ENCODE data around the gene POP7. TPM values are rescaled to one million over a fixed set of nuclear protein-coding genes. Genes with fewer than 3 reads are reported as not detected.

The POP7 gene
- total RNA-seq, 1 experiment from 2014 or later: 29.7 TPM

GRCh38 chr7:100676501-100677306, 29.2 kb upstream of the POP7 start:
- H3K27ac ChIP-seq (ENCODE audit: low read length): peak overlapping the region; percentile 52; the same call in 1 of the 2 replicates
- H3K79me2 ChIP-seq (ENCODE audit: low read length): peaks cover 17% of the 10 kb centered on the region
- H3K9me2 ChIP-seq (replicated peaks; ENCODE audit: insufficient read depth, low read length): no peaks in the 10 kb centered on the region
- peak overlapping the region; percentile 91 for H3K4me2 ChIP-seq (ENCODE audit: low read depth, low read length, poor library complexity, severe bottlenecking)
- H3K27me3 ChIP-seq (ENCODE audit: low read length): no peaks in the 10 kb centered on the region
- peak overlapping the region; percentile 100 for H3K9ac ChIP-seq (ENCODE audit: low read length)
- no peak overlapping the region for H2AFZ ChIP-seq (ENCODE audit: low read length)
- H3K9me3 ChIP-seq (ENCODE audit: low read length): no peaks in the 10 kb centered on the region
- peak overlapping the region; percentile 100 for H3K4me3 ChIP-seq (ENCODE audit: low read length)
- peaks cover 4% of the 10 kb centered on the region; the same call in 1 of the 2 replicates for H4K20me1 ChIP-seq (ENCODE audit: insufficient read depth, low read depth, low read length)
- peaks cover 9% of the 10 kb centered on the region for H3K4me1 ChIP-seq (ENCODE audit: low read length)
- DNase-seq: no peak
- peaks cover 9% of the 10 kb centered on the region; the same call in 1 of the 2 replicates for H3K36me3 ChIP-seq (ENCODE audit: insufficient read depth, low read length)

- H2AFZ ChIP-seq (ENCODE audit: low read length): no peak overlapping the region
- H3K36me3 ChIP-seq (ENCODE audit: insufficient read depth, low read length): peaks cover 10% of the 10 kb centered on the region
- H3K27me3 ChIP-seq (ENCODE audit: low read length): no peaks in the 10 kb centered on the region
- no peak overlapping the region for H3K4me3 ChIP-seq (ENCODE audit: low read length)
- peaks cover 17% of the 10 kb centered on the region for H3K79me2 ChIP-seq (ENCODE audit: low read length)
- peaks cover 7% of the 10 kb centered on the region; the same call in 1 of the 2 replicates for H4K20me1 ChIP-seq (ENCODE audit: insufficient read depth, low read depth, low read length)
- peaks cover 9% of the 10 kb centered on the region for H3K4me1 ChIP-seq (ENCODE audit: low read length)
- no peak overlapping the region for H3K4me2 ChIP-seq (ENCODE audit: low read depth, low read length, poor library complexity, severe bottlenecking)
- no peak overlapping the region for H3K9ac ChIP-seq (ENCODE audit: low read length)
- H3K27ac ChIP-seq (ENCODE audit: low read length): no peak overlapping the region
- no peaks in the 10 kb centered on the region for H3K9me3 ChIP-seq (ENCODE audit: low read length)
- DNase-seq: no peak
- no peaks in the 10 kb centered on the region for H3K9me2 ChIP-seq (replicated peaks; ENCODE audit: insufficient read depth, low read length)
Observed at GRCh38 chr7:100677308-100678267, 28.3 kb upstream of the POP7 start.

- H3K4me3 ChIP-seq (ENCODE audit: low read length): no peak overlapping the region
- H4K20me1 ChIP-seq (ENCODE audit: insufficient read depth, low read depth, low read length): peaks cover 8% of the 10 kb centered on the region; the same call in 1 of the 2 replicates
- no peak for DNase-seq
- peaks cover 17% of the 10 kb centered on the region for H3K79me2 ChIP-seq (ENCODE audit: low read length)
- no peak overlapping the region for H2AFZ ChIP-seq (ENCODE audit: low read length)
- H3K9me3 ChIP-seq (ENCODE audit: low read length): no peaks in the 10 kb centered on the region
- peaks cover 11% of the 10 kb centered on the region for H3K36me3 ChIP-seq (ENCODE audit: insufficient read depth, low read length)
- H3K27ac ChIP-seq (ENCODE audit: low read length): no peak overlapping the region
- no peak overlapping the region for H3K9ac ChIP-seq (ENCODE audit: low read length)
- H3K4me1 ChIP-seq (ENCODE audit: low read length): peaks cover 6% of the 10 kb centered on the region
- no peaks in the 10 kb centered on the region for H3K9me2 ChIP-seq (replicated peaks; ENCODE audit: insufficient read depth, low read length)
- no peaks in the 10 kb centered on the region for H3K27me3 ChIP-seq (ENCODE audit: low read length)
- H3K4me2 ChIP-seq (ENCODE audit: low read depth, low read length, poor library complexity, severe bottlenecking): no peak overlapping the region
Observed at GRCh38 chr7:100678291-100678984, 27.5 kb upstream of the POP7 start.

- Histone ChIP-seq H3K27ac (ENCODE audit: low read length) (no peak overlapping the region), H3K9me2 (replicated peaks; ENCODE audit: insufficient read depth, low read length) (no peaks in the 10 kb centered on the region), H3K27me3 (ENCODE audit: low read length) (no peaks in the 10 kb centered on the region), H3K79me2 (ENCODE audit: low read length) (peaks cover 11% of the 10 kb centered on the region), H3K9ac (ENCODE audit: low read length) (no peak overlapping the region), H3K4me2 (ENCODE audit: low read depth, low read length, poor library complexity, severe bottlenecking) (no peak overlapping the region), H3K9me3 (ENCODE audit: low read length) (no peaks in the 10 kb centered on the region), H3K36me3 (ENCODE audit: insufficient read depth, low read length) (peaks cover 11% of the 10 kb centered on the region), H3K4me3 (ENCODE audit: low read length) (no peak overlapping the region), H2AFZ (ENCODE audit: low read length) (no peak overlapping the region), H4K20me1 (ENCODE audit: insufficient read depth, low read depth, low read length) (peaks cover 8% of the 10 kb centered on the region; the same call in 1 of the 2 replicates), H3K4me1 (ENCODE audit: low read length) (peaks cover 6% of the 10 kb centered on the region)
- DNase-seq: no peak
Observed at GRCh38 chr7:100679129-100679926, 26.6 kb upstream of the POP7 start.

GRCh38 chr7:100679927-100680575, 25.9 kb upstream of the POP7 start:
- no peaks in the 10 kb centered on the region for H3K27me3 ChIP-seq (ENCODE audit: low read length)
- peak; percentile 62 for DNase-seq
- no peak overlapping the region for H2AFZ ChIP-seq (ENCODE audit: low read length)
- H3K9me2 ChIP-seq (replicated peaks; ENCODE audit: insufficient read depth, low read length): no peaks in the 10 kb centered on the region
- H3K4me2 ChIP-seq (ENCODE audit: low read depth, low read length, poor library complexity, severe bottlenecking): no peak overlapping the region
- H3K4me3 ChIP-seq (ENCODE audit: low read length): no peak overlapping the region
- H3K36me3 ChIP-seq (ENCODE audit: insufficient read depth, low read length): peaks cover 11% of the 10 kb centered on the region
- no peaks in the 10 kb centered on the region for H3K9me3 ChIP-seq (ENCODE audit: low read length)
- H4K20me1 ChIP-seq (ENCODE audit: insufficient read depth, low read depth, low read length): peaks cover 3% of the 10 kb centered on the region; the same call in 1 of the 2 replicates
- no peak overlapping the region for H3K27ac ChIP-seq (ENCODE audit: low read length)
- no peak overlapping the region for H3K9ac ChIP-seq (ENCODE audit: low read length)
- H3K79me2 ChIP-seq (ENCODE audit: low read length): peaks cover 5% of the 10 kb centered on the region; the same call in 1 of the 2 replicates
- peaks cover 6% of the 10 kb centered on the region for H3K4me1 ChIP-seq (ENCODE audit: low read length)

GRCh38 chr7:100680576-100681271, 25.2 kb upstream of the POP7 start:
- peaks cover 6% of the 10 kb centered on the region for H3K4me1 ChIP-seq (ENCODE audit: low read length)

More at GRCh38 chr7:100680576-100681271, 25.2 kb upstream of the POP7 start:
- H3K27me3 ChIP-seq (ENCODE audit: low read length): no peaks in the 10 kb centered on the region
- H3K9me2 ChIP-seq (replicated peaks; ENCODE audit: insufficient read depth, low read length): no peaks in the 10 kb centered on the region
- H3K79me2 ChIP-seq (ENCODE audit: low read length): peaks cover 3% of the 10 kb centered on the region; the same call in 1 of the 2 replicates
- no peak for DNase-seq
- peaks cover 11% of the 10 kb centered on the region for H3K36me3 ChIP-seq (ENCODE audit: insufficient read depth, low read length)
- H3K4me2 ChIP-seq (ENCODE audit: low read depth, low read length, poor library complexity, severe bottlenecking): no peak overlapping the region
- no peak overlapping the region for H3K9ac ChIP-seq (ENCODE audit: low read length)
- H3K4me3 ChIP-seq (ENCODE audit: low read length): no peak overlapping the region
- no peak overlapping the region for H2AFZ ChIP-seq (ENCODE audit: low read length)
- H3K27ac ChIP-seq (ENCODE audit: low read length): no peak overlapping the region
- no peaks in the 10 kb centered on the region for H3K9me3 ChIP-seq (ENCODE audit: low read length)
- H4K20me1 ChIP-seq (ENCODE audit: insufficient read depth, low read depth, low read length): peaks cover 3% of the 10 kb centered on the region; the same call in 1 of the 2 replicates

Measured in Karpas-422 (cell line).